ENCODE results near the gene CCNT2. TPM values are rescaled to one million over a fixed set of nuclear protein-coding genes. Genes with fewer than 3 reads are reported as not detected.
"Not testable (repeated sequence)": the region's sequence is repeated elsewhere in the genome, so short reads cannot be mapped to it uniquely, and the experiment has no call there.

The CCNT2 gene
- total RNA-seq, 3 donors from 2014 or later = 35.8 to 62.8 (median 40.3) TPM

- no peak for DNase-seq (ENCODE audit: low spot score in 2 of 2)
- no peak overlapping the region for H3K27ac ChIP-seq
- H3K36me3 ChIP-seq = peaks cover 6% of the 10 kb centered on the region
- no peaks in the 10 kb centered on the region for H3K27me3 ChIP-seq
- intact Hi-C loops (cut with DNase I; ENCODE audit: low total_unique reads) = no loop called here
- H3K4me3 ChIP-seq = no peak overlapping the region
- TF ChIP-seq POLR2AphosphoS5 (IDR thresholded peaks at IDR 0.05) (no peak), POLR2A (IDR thresholded peaks at IDR 0.05) (no peak), CTCF (IDR thresholded peaks at IDR 0.05) (no peak)
- no peaks in the 10 kb centered on the region for H3K4me1 ChIP-seq
- no peaks in the 10 kb centered on the region for H3K9me3 ChIP-seq
These were observed 37.1 kb downstream of the CCNT2 start for GRCh38 chr2:134955744-134956143.

- no peak for DNase-seq (ENCODE audit: low spot score in 2 of 2)
- Histone ChIP-seq H3K27ac (no peak overlapping the region), H3K9me3 (no peaks in the 10 kb centered on the region), H3K4me3 (no peak overlapping the region), H3K36me3 (peaks cover 6% of the 10 kb centered on the region), H3K4me1 (no peaks in the 10 kb centered on the region), H3K27me3 (no peaks in the 10 kb centered on the region)
- intact Hi-C loops (cut with DNase I; ENCODE audit: low total_unique reads) = no loop called here
- TF ChIP-seq CTCF (IDR thresholded peaks at IDR 0.05) (no peak), POLR2A (IDR thresholded peaks at IDR 0.05) (no peak), POLR2AphosphoS5 (IDR thresholded peaks at IDR 0.05) (no peak)
These were observed 38.9 kb downstream of the CCNT2 start for GRCh38 chr2:134957477-134957876.

GRCh38 chr2:134967166-134967565 lies 48.5 kb downstream of the CCNT2 start:
- H3K36me3 ChIP-seq; H3K27ac ChIP-seq; H3K27me3 ChIP-seq; H3K4me3 ChIP-seq; DNase-seq (ENCODE audit: low spot score in 2 of 2); H3K4me1 ChIP-seq; H3K9me3 ChIP-seq; intact Hi-C loops (cut with DNase I; ENCODE audit: low total_unique reads): not testable (repeated sequence)

- H3K9me3 ChIP-seq = peaks cover 3 to 18% of the 10 kb centered on the region in 2 donors
- no peak for DNase-seq (ENCODE audit: low spot score in 2 of 2)
- no peak overlapping the region for H3K27ac ChIP-seq
- H3K4me3 ChIP-seq = no peak overlapping the region
- no peaks in the 10 kb centered on the region for H3K27me3 ChIP-seq
- H3K4me1 ChIP-seq = no peaks in the 10 kb centered on the region
- TF ChIP-seq CTCF (IDR thresholded peaks at IDR 0.05) (no peak), POLR2AphosphoS5 (IDR thresholded peaks at IDR 0.05) (no peak), POLR2A (IDR thresholded peaks at IDR 0.05) (no peak)
- intact Hi-C loops (cut with DNase I; ENCODE audit: low total_unique reads) = no loop called here
- no peaks in the 10 kb centered on the region for H3K36me3 ChIP-seq
These were observed 54.9 kb downstream of the CCNT2 start for GRCh38 chr2:134973241-134974138.

- no peak for DNase-seq (ENCODE audit: low spot score in 2 of 2)
- Histone ChIP-seq H3K4me3 (no peak overlapping the region), H3K36me3 (no peaks in the 10 kb centered on the region), H3K27me3 (no peaks in the 10 kb centered on the region), H3K9me3 (peaks cover 3 to 13% of the 10 kb centered on the region in 2 donors), H3K4me1 (no peaks in the 10 kb centered on the region), H3K27ac (no peak overlapping the region)
- TF ChIP-seq POLR2A (IDR thresholded peaks at IDR 0.05) (no peak), CTCF (IDR thresholded peaks at IDR 0.05) (no peak), POLR2AphosphoS5 (IDR thresholded peaks at IDR 0.05) (no peak)
- intact Hi-C loops (cut with DNase I; ENCODE audit: low total_unique reads) = no loop called here
These were observed 56.8 kb downstream of the CCNT2 start for GRCh38 chr2:134975281-134976009.
